ENCODE measurements around the gene SAFB2. TPM values are rescaled to one million over a fixed set of nuclear protein-coding genes. Genes with fewer than 3 reads are reported as not detected.

Gene SAFB2
- total RNA-seq, 1 experiment from 2014 or later, result 76.1 TPM

- H4K5ac ChIP-seq (ENCODE audit: insufficient read length, low read depth, low read length), result no peak overlapping the region
- H3K27me3 ChIP-seq (ENCODE audit: insufficient read depth, low read length), result no peaks in the 10 kb centered on the region
- H3K79me1 ChIP-seq (ENCODE audit: insufficient read depth, low read depth, low read length, poor library complexity, severe bottlenecking), result no peaks in the 10 kb centered on the region
- H3K79me2 ChIP-seq (ENCODE audit: insufficient read depth, low read length), result no peaks in the 10 kb centered on the region
- peaks cover 56% of the 10 kb centered on the region for H3K27me3 Mint-ChIP-seq (ENCODE audit: low read depth)
- no peak overlapping the region for H3K9ac ChIP-seq (ENCODE audit: extremely low read depth, insufficient read length, low read length)
- H3K9me3 Mint-ChIP-seq, result peaks cover 3 to 7% of the 10 kb centered on the region in 2 experiments
- H3K4me1 Mint-ChIP-seq, result peaks cover 12 to 25% of the 10 kb centered on the region in 2 experiments
- peaks cover under 1 to 3% (median under 1%) of the 10 kb centered on the region in 3 experiments; a peak in 6 of 7 replicates for H3K36me3 Mint-ChIP-seq (ENCODE audit: insufficient read depth in 1 of 3, low read depth in 3 of 3)
- no peak overlapping the region for H3K14ac ChIP-seq (ENCODE audit: insufficient read depth, low read length)
- H3K9me3 ChIP-seq (ENCODE audit: control insufficient read depth, low read depth, low read length), result no peaks in the 10 kb centered on the region
- no peak overlapping the region for H3K27ac ChIP-seq (ENCODE audit: insufficient read length, low read depth, low read length)
- H2AFZ ChIP-seq (ENCODE audit: low read length), result no peak overlapping the region
- H3K56ac ChIP-seq (ENCODE audit: insufficient read length, low read depth, low read length), result no peak overlapping the region
- no peak overlapping the region for H3K18ac ChIP-seq (ENCODE audit: insufficient read length, low read depth, low read length)
- H2BK5ac ChIP-seq (ENCODE audit: insufficient read length, low read length), result no peak overlapping the region
- no peak overlapping the region for H2BK120ac ChIP-seq (ENCODE audit: low read depth, low read length, poor library complexity, severe bottlenecking)
- no peak overlapping the region for H3K4me2 ChIP-seq (ENCODE audit: insufficient read depth, insufficient read length, low read length)
- no peak overlapping the region for H3T11ph ChIP-seq (ENCODE audit: low read length)
- no peak overlapping the region for H2AK5ac ChIP-seq (ENCODE audit: insufficient read length, low read length)
- no CpG with 5 or more reads among the region's 10 CpGs for WGBS (ENCODE audit: extremely low coverage, insufficient read length, low lambda C conversion rate)
- no peak for DNase-seq
- H3K4ac ChIP-seq (ENCODE audit: low read depth, low read length), result no peak overlapping the region
- no peak overlapping the region for H2BK12ac ChIP-seq (ENCODE audit: insufficient read length, low read depth, low read length)
- H3K4me3 Mint-ChIP-seq, result no peak overlapping the region
- no peak overlapping the region for H3K23ac ChIP-seq (ENCODE audit: insufficient read length, low read depth, low read length)
- H3K4me1 ChIP-seq (ENCODE audit: insufficient read depth, low read length), result peaks cover 2% of the 10 kb centered on the region; the same call in 1 of the 2 replicates
- H4K20me1 ChIP-seq (ENCODE audit: control insufficient read depth, insufficient read depth, insufficient read length), result no peaks in the 10 kb centered on the region
- no peak overlapping the region for H2BK20ac ChIP-seq (ENCODE audit: low read depth, low read length, poor library complexity, severe bottlenecking)
- no peak overlapping the region for H2BK15ac ChIP-seq (ENCODE audit: low read depth, low read length)
- H4K91ac ChIP-seq (ENCODE audit: insufficient read length, low read depth, low read length), result no peak overlapping the region
- TF ChIP-seq CTCF (conservative IDR thresholded peaks at IDR 0.05), result no peak
- no peak overlapping the region for H4K8ac ChIP-seq (replicated peaks; ENCODE audit: insufficient read length, low read depth, low read length)
- H3K27ac Mint-ChIP-seq, result no peak overlapping the region
- no peaks in the 10 kb centered on the region for H3K23me2 ChIP-seq (ENCODE audit: insufficient read length, low read depth, low read length, poor library complexity, severe bottlenecking)
These were observed 82.4 kb downstream of the SAFB2 start for GRCh38 chr19:5540208-5540607.
